Astrocyte (in vitro differentiated cells and primary cell): ENCODE data around the gene DCAF12. TPM values are rescaled to one million over a fixed set of nuclear protein-coding genes. Genes with fewer than 3 reads are reported as not detected.

Experiments
- DNase-seq: peaks from one replicate; pipeline ENCODE4 v3.0.0-alpha.2; 2010; ENCODE audit warnings: low read depth
- FAIRE-seq: peaks from 2 replicates; lab custom pipeline; 2011; peaks lifted over from hg19 to GRCh38; lab: Jason Lieb, UNC
- H2AFZ ChIP-seq: 2 replicates; pipeline ENCODE4 v1.6.0; 2012; ENCODE audit warnings: low read depth, low read length, inconsistent platforms
- H3K27ac ChIP-seq: 2 replicates; pipeline ENCODE4 v1.5.1; 2011; ENCODE audit warnings: low read depth, low read length, inconsistent platforms
- H3K27me3 ChIP-seq: 2 replicates; pipeline ENCODE4 v1.6.0; 2011; ENCODE audit warnings: low read length, inconsistent platforms; ENCODE audit not compliant: insufficient read depth
- H3K36me3 ChIP-seq: 2 replicates; pipeline ENCODE4 v1.5.1; 2011; ENCODE audit warnings: low read length, inconsistent platforms; ENCODE audit not compliant: insufficient read depth
- H3K4me1 ChIP-seq: 2 replicates; pipeline ENCODE4 v1.5.1; 2011; ENCODE audit warnings: low read length, inconsistent platforms; ENCODE audit not compliant: insufficient read depth
- H3K4me2 ChIP-seq: 2 replicates; pipeline ENCODE4 v1.6.0; 2012; ENCODE audit warnings: low read length, inconsistent platforms
- H3K4me3 ChIP-seq: 2 replicates; pipeline ENCODE4 v1.5.1; 2011; ENCODE audit warnings: low read depth, mild to moderate bottlenecking, low read length, inconsistent platforms; ENCODE audit not compliant: insufficient read depth
- H3K79me2 ChIP-seq: 2 replicates; pipeline ENCODE4 v1.6.0; 2012; ENCODE audit warnings: mild to moderate bottlenecking, low read length, inconsistent platforms; ENCODE audit not compliant: insufficient read depth
- H3K9ac ChIP-seq: 2 replicates; pipeline ENCODE4 v1.6.0; 2012; ENCODE audit warnings: mild to moderate bottlenecking, low read length, inconsistent platforms
- H3K9me3 ChIP-seq: 2 replicates; pipeline ENCODE4 v1.5.1; 2012; ENCODE audit warnings: low read depth, mild to moderate bottlenecking, low read length, inconsistent platforms; ENCODE audit not compliant: insufficient read depth
- H4K20me1 ChIP-seq: 2 replicates; pipeline ENCODE4 v1.6.0; 2012; ENCODE audit warnings: low read length, inconsistent platforms; ENCODE audit not compliant: insufficient read depth
- H3K27ac Mint-ChIP-seq: one replicate; pipeline ENCODE4 v1.8.0; 2021; ENCODE audit warnings: mild to moderate bottlenecking, mixed read lengths; ENCODE audit not compliant: unreplicated experiment
- H3K27me3 Mint-ChIP-seq: one replicate; pipeline ENCODE4 v1.8.0; 2021; ENCODE audit warnings: low read depth, mixed read lengths; ENCODE audit not compliant: unreplicated experiment
- H3K36me3 Mint-ChIP-seq: one replicate; pipeline ENCODE4 v1.8.0; 2021; ENCODE audit warnings: low read depth, mixed read lengths; ENCODE audit not compliant: unreplicated experiment
- H3K4me1 Mint-ChIP-seq: one replicate; pipeline ENCODE4 v1.8.0; 2021; ENCODE audit warnings: low read depth, mixed read lengths; ENCODE audit not compliant: unreplicated experiment
- H3K4me3 Mint-ChIP-seq: one replicate; pipeline ENCODE4 v1.8.0; 2021; ENCODE audit warnings: mild to moderate bottlenecking, moderate library complexity, mixed read lengths; ENCODE audit not compliant: unreplicated experiment
- H3K9me3 Mint-ChIP-seq: one replicate; pipeline ENCODE4 v1.8.0; 2021; ENCODE audit warnings: mild to moderate bottlenecking, mixed read lengths; ENCODE audit not compliant: unreplicated experiment
- CTCF ChIP-seq: IDR thresholded peaks from 2 replicates; pipeline ENCODE4 v1.5.1; 2011; ENCODE audit warnings: low read depth, mild to moderate bottlenecking, inconsistent platforms, low read length, moderate library complexity; ENCODE audit not compliant: insufficient read depth
- EZH2 ChIP-seq: IDR thresholded peaks from 2 replicates; pipeline ENCODE4 v1.6.1; 2012; ENCODE audit warnings: mild to moderate bottlenecking, low read length, inconsistent platforms; ENCODE audit not compliant: insufficient read depth
- total RNA-seq: library from RNA; stranded (reverse); gene quantifications from 2 replicates; pipeline ENCODE4 v1.2.1, GENCODE V29; 2021

DCAF12 gene
- total RNA-seq, 1 donor from 2014 or later = 36.0 TPM

GRCh38 chr9:34070606-34071324, 55.7 kb downstream of the DCAF12 start:
- H3K4me3 ChIP-seq = no peak overlapping the region
- H3K36me3 Mint-ChIP-seq = no peaks in the 10 kb centered on the region
- no peaks in the 10 kb centered on the region for H4K20me1 ChIP-seq
- no peak overlapping the region for H2AFZ ChIP-seq
- FAIRE-seq = no peak
- no peak overlapping the region for H3K4me2 ChIP-seq
- H3K9me3 Mint-ChIP-seq = no peaks in the 10 kb centered on the region
- no peak overlapping the region for H3K27ac ChIP-seq
- H3K9me3 ChIP-seq = no peaks in the 10 kb centered on the region
- H3K4me3 Mint-ChIP-seq = no peak overlapping the region
- H3K9ac ChIP-seq = no peak overlapping the region
- no peaks in the 10 kb centered on the region for H3K36me3 ChIP-seq
- H3K79me2 ChIP-seq = no peaks in the 10 kb centered on the region
- no peaks in the 10 kb centered on the region for H3K27me3 ChIP-seq
- H3K4me1 ChIP-seq = peaks cover 15% of the 10 kb centered on the region
- H3K27me3 Mint-ChIP-seq = no peaks in the 10 kb centered on the region
- TF ChIP-seq CTCF (no peak), EZH2 (no peak)
- H3K27ac Mint-ChIP-seq = no peak overlapping the region
- peaks cover 28% of the 10 kb centered on the region for H3K4me1 Mint-ChIP-seq
- DNase-seq = no peak

GRCh38 chr9:34069831-34070230, 56.7 kb downstream of the DCAF12 start:
- Mint-ChIP-seq H3K27me3 (no peaks in the 10 kb centered on the region), H3K36me3 (no peaks in the 10 kb centered on the region), H3K27ac (no peak overlapping the region), H3K4me3 (no peak overlapping the region), H3K9me3 (no peaks in the 10 kb centered on the region), H3K4me1 (peaks cover 28% of the 10 kb centered on the region)
- Histone ChIP-seq H4K20me1 (no peaks in the 10 kb centered on the region), H3K27ac (no peak overlapping the region), H3K4me2 (no peak overlapping the region), H3K4me1 (peaks cover 15% of the 10 kb centered on the region), H3K79me2 (no peaks in the 10 kb centered on the region), H3K4me3 (no peak overlapping the region), H3K9ac (no peak overlapping the region), H3K27me3 (no peaks in the 10 kb centered on the region), H2AFZ (no peak overlapping the region), H3K9me3 (no peaks in the 10 kb centered on the region), H3K36me3 (no peaks in the 10 kb centered on the region)
- TF ChIP-seq EZH2 = no peak
- TF ChIP-seq CTCF = no peak
- DNase-seq (no peak), FAIRE-seq (no peak)

GRCh38 chr9:34065541-34065940, 61.0 kb downstream of the DCAF12 start:
- Mint-ChIP-seq H3K4me3 (no peak overlapping the region), H3K27me3 (no peaks in the 10 kb centered on the region), H3K4me1 (no peaks in the 10 kb centered on the region), H3K27ac (no peak overlapping the region), H3K36me3 (no peaks in the 10 kb centered on the region), H3K9me3 (no peaks in the 10 kb centered on the region)
- H3K27ac ChIP-seq = no peak overlapping the region
- H2AFZ ChIP-seq = no peak overlapping the region
- no peaks in the 10 kb centered on the region for H3K4me1 ChIP-seq
- no peaks in the 10 kb centered on the region for H3K36me3 ChIP-seq
- no peak for DNase-seq
- no peaks in the 10 kb centered on the region for H4K20me1 ChIP-seq
- no peak overlapping the region for H3K9ac ChIP-seq
- H3K4me3 ChIP-seq = no peak overlapping the region
- TF ChIP-seq EZH2 (no peak), CTCF (no peak)
- no peaks in the 10 kb centered on the region for H3K9me3 ChIP-seq
- H3K4me2 ChIP-seq = no peak overlapping the region
- no peak for FAIRE-seq
- H3K79me2 ChIP-seq = no peaks in the 10 kb centered on the region
- no peaks in the 10 kb centered on the region for H3K27me3 ChIP-seq
